ENCODE measurements around the gene TMTC3. TPM values are rescaled to one million over a fixed set of nuclear protein-coding genes. Genes with fewer than 3 reads are reported as not detected.

Gene TMTC3
- total and polyA plus RNA-seq, 2 of the 4 experiments (the other 2 are of a cell fraction): 3.7 to 44.3 TPM

- H2BK15ac ChIP-seq (ENCODE audit: low read depth, low read length): no peak overlapping the region
- no peaks in the 10 kb centered on the region for H3K27me3 ChIP-seq (ENCODE audit: control insufficient read depth, insufficient read depth, low read length)
- no peak overlapping the region for H4K8ac ChIP-seq (ENCODE audit: low read depth in 2 of 2, low read length in 2 of 2)
- intact Hi-C loops (cut with micrococcal nuclease) (no loop called here), in situ Hi-C loops (cut with MboI; ENCODE audit: low sequenced_read_pairs) (loop anchor here (25.0 kb wide), 1 partner anchor 1384 kb away; the partner anchor contains the start of gene GALNT4), dilution Hi-C loops (cut with HindIII; ENCODE audit: low sequenced_read_pairs, unreplicated experiment) (no loop called here)
- H3K4me2 ChIP-seq (ENCODE audit: low read depth, low read length): no peak overlapping the region
- ATAC-seq (ENCODE audit: low read depth): no peak
- H3K79me1 ChIP-seq (ENCODE audit: low read depth in 1 of 2, low read length in 2 of 2): no peaks in the 10 kb centered on the region
- no peaks in the 10 kb centered on the region for H3K4me1 ChIP-seq (ENCODE audit: control insufficient read depth, insufficient read depth, low read length)
- peaks cover 5% of the 10 kb centered on the region for H3K36me3 ChIP-seq (ENCODE audit: control insufficient read depth, insufficient read depth, low read length)
- H2BK20ac ChIP-seq (ENCODE audit: low read depth, low read length): no peak overlapping the region
- no peaks in the 10 kb centered on the region for H3K9me3 ChIP-seq (ENCODE audit: control insufficient read depth, insufficient read depth, low read length)
- H3K14ac ChIP-seq (replicated peaks; ENCODE audit: low read depth, low read length): no peak overlapping the region
- no peak overlapping the region for H2AK9ac ChIP-seq (replicated peaks; ENCODE audit: low read depth, low read length, poor library complexity)
- H2BK120ac ChIP-seq (ENCODE audit: low read depth, low read length): no peak overlapping the region
- no peak overlapping the region for H3K4me3 ChIP-seq (ENCODE audit: insufficient read depth, low read depth, low read length)
- H4K91ac ChIP-seq (ENCODE audit: insufficient read depth, low read depth, low read length): no peak overlapping the region
- no peaks in the 10 kb centered on the region for H4K20me1 ChIP-seq (ENCODE audit: insufficient read depth, low read length)
- no peak overlapping the region for H3K18ac ChIP-seq (ENCODE audit: low read depth, low read length)
- TF ChIP-seq CTCF (conservative IDR thresholded peaks at IDR 0.05; ENCODE audit: low read depth, low read length) (no peak), NFE2L2 (IDR thresholded peaks at IDR 0.05; ENCODE audit: low read depth, low read length) (no peak), USF2 (IDR thresholded peaks at IDR 0.05; ENCODE audit: low read depth, low read length) (no peak), RFX5 (IDR thresholded peaks at IDR 0.05; ENCODE audit: low read depth, low read length) (no peak), SMC3 (IDR thresholded peaks at IDR 0.05; ENCODE audit: low read depth, low read length) (no peak), RAD21 (IDR thresholded peaks at IDR 0.05; ENCODE audit: low read length) (no peak), BHLHE40 (IDR thresholded peaks at IDR 0.05; ENCODE audit: low read depth, low read length) (no peak), RCOR1 (IDR thresholded peaks at IDR 0.05; ENCODE audit: insufficient replicate concordance, low read length) (no peak), MAZ (IDR thresholded peaks at IDR 0.05; ENCODE audit: borderline replicate concordance, low read depth, low read length) (no peak), MXI1 (IDR thresholded peaks at IDR 0.05; ENCODE audit: borderline replicate concordance, low read depth, low read length) (no peak), CEBPB (IDR thresholded peaks at IDR 0.05; ENCODE audit: low read depth, low read length) (no peak), FOS (IDR thresholded peaks at IDR 0.05; ENCODE audit: low read depth, low read length) (no peak), POLR2A (IDR thresholded peaks at IDR 0.05; ENCODE audit: low read depth, low read length) (no peak), MAFK (IDR thresholded peaks at IDR 0.05; ENCODE audit: low read depth, low read length) (no peak), ELK1 (IDR thresholded peaks at IDR 0.05; ENCODE audit: borderline replicate concordance, low read depth, low read length) (no peak), CHD1 (IDR thresholded peaks at IDR 0.05; ENCODE audit: low read depth, low read length) (no peak)
- no peak overlapping the region for H2AK5ac ChIP-seq (ENCODE audit: low read depth, low read length)
- DNase-seq: no peak
- WGBS, 2 experiments (ENCODE audit: extremely low coverage in 2 of 2, insufficient read length in 1 of 2): no CpG with 5 or more reads among the region's 3 CpGs
- POLR2A ChIA-PET (ENCODE audit: unreplicated experiment): no interaction called here
- H3K23ac ChIP-seq (ENCODE audit: low read depth, low read length): no peak overlapping the region
- no peak overlapping the region for H3K9ac ChIP-seq (ENCODE audit: low read depth, low read length)
- no peak overlapping the region for H4K5ac ChIP-seq (ENCODE audit: low read depth, low read length)
- H3K56ac ChIP-seq (ENCODE audit: extremely low read depth, insufficient read depth, low read length): no peak overlapping the region
- no peak overlapping the region for H3K4ac ChIP-seq (ENCODE audit: low read depth, low read length)
- H3K9me1 ChIP-seq (ENCODE audit: insufficient read depth, low read length): no peaks in the 10 kb centered on the region
- H3K27ac ChIP-seq (ENCODE audit: insufficient read depth, low read length): no peak overlapping the region
- H2AFZ ChIP-seq (replicated peaks; ENCODE audit: low read length, poor library complexity): no peak overlapping the region
- no TSS peak for BruUV-seq (replicated peaks)
- CTCF ChIA-PET: no interaction called here
- no peak overlapping the region for H2BK5ac ChIP-seq (ENCODE audit: low read depth, low read length, poor library complexity, severe bottlenecking)
Measured at GRCh38 chr12:88127855-88128254, 14.3 kb upstream of the TMTC3 start.

Data from IMR-90 (cell line).